ENCODE data around the gene LSAMP.

DNA sequence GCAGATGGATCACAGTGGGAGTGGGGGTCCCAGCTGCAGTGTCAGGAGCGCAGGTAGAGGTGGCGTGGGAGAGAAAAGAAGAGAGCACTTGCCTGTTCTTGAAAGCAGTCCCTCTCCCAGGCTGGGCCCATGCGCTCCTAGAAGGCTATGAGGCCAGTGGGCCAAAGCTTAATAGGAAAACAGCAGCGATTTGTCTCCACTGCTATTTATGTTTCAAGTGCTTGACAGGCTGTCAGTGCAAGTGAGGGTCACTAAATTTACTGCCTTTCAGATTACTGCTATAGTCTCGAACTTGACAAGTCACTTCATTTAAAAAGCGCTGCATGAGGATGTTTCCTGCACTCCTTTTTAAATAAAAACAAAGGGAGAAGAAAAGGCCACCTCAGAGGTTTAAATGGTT lies 582.4 kb downstream of the LSAMP start:
- TF ChIP-seq, protein P1, sequence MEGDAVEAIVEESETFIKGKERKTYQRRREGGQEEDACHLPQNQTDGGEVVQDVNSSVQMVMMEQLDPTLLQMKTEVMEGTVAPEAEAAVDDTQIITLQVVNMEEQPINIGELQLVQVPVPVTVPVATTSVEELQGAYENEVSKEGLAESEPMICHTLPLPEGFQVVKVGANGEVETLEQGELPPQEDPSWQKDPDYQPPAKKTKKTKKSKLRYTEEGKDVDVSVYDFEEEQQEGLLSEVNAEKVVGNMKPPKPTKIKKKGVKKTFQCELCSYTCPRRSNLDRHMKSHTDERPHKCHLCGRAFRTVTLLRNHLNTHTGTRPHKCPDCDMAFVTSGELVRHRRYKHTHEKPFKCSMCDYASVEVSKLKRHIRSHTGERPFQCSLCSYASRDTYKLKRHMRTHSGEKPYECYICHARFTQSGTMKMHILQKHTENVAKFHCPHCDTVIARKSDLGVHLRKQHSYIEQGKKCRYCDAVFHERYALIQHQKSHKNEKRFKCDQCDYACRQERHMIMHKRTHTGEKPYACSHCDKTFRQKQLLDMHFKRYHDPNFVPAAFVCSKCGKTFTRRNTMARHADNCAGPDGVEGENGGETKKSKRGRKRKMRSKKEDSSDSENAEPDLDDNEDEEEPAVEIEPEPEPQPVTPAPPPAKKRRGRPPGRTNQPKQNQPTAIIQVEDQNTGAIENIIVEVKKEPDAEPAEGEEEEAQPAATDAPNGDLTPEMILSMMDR (IDR thresholded peaks at IDR 0.05; ENCODE audit: borderline replicate concordance, extremely low read depth, low read length, poor library complexity, severe bottlenecking) = no peak
- TF ChIP-seq EZH2 (IDR thresholded peaks at IDR 0.05; ENCODE audit: borderline replicate concordance, low read depth, low read length, severe bottlenecking) = no peak

All from DND-41 (cell line).